GM23338 (cell line): ENCODE data around the gene CELF2. TPM values are rescaled to one million over a fixed set of nuclear protein-coding genes. Genes with fewer than 3 reads are reported as not detected.

ENCODE experiments used
- ATAC-seq: fragments of 200-7000 bp; cut with Tn5 transposase; 3 replicates; pipeline ENCODE4 v1.9.1; 2020
- DNase-seq: peaks from one replicate; pipeline ENCODE4 v3.0.0-alpha.2; 2015; ENCODE audit warnings: low spot score
- H2AFZ ChIP-seq: fragments of 200-600 bp; sonication (generic); 2 replicates; pipeline ENCODE4 v1.8.0; 2016; ENCODE audit warnings: antibody characterized with exemption, mild to moderate bottlenecking, moderate library complexity
- H3F3A ChIP-seq: fragments of 200-600 bp; sonication (generic); replicated peaks from 2 replicates; pipeline ENCODE4 v1.8.0; 2017; ENCODE audit warnings: antibody characterized with exemption, mixed run types, low read depth
- H3K27ac ChIP-seq: fragments of 200-600 bp; sonication (generic); 2 replicates; pipeline ENCODE4 v1.6.1; 2016; ENCODE audit warnings: low read depth
- H3K27me3 ChIP-seq: fragments of 200-600 bp; sonication (generic); 2 replicates; pipeline ENCODE4 v1.8.0; 2016; ENCODE audit warnings: mild to moderate bottlenecking, mixed run types, moderate library complexity; ENCODE audit not compliant: insufficient read depth
- H3K36me3 ChIP-seq: fragments of 200-600 bp; sonication (generic); 2 replicates; pipeline ENCODE4 v1.8.0; 2016; ENCODE audit warnings: mild to moderate bottlenecking; ENCODE audit not compliant: insufficient read depth
- H3K4me1 ChIP-seq: fragments of 200-600 bp; sonication (generic); 2 replicates; pipeline ENCODE4 v1.8.0; 2016; ENCODE audit warnings: mild to moderate bottlenecking, moderate library complexity; ENCODE audit not compliant: insufficient read depth
- H3K4me2 ChIP-seq: fragments of 200-600 bp; sonication (generic); 2 replicates; pipeline ENCODE4 v1.7.1; 2017; ENCODE audit warnings: mixed run types
- H3K4me3 ChIP-seq: fragments of 200-600 bp; sonication (generic); 2 replicates; pipeline ENCODE4 v1.6.1; 2016; ENCODE audit warnings: mixed run types
- H3K79me2 ChIP-seq: fragments of 200-600 bp; sonication (generic); replicated peaks from 2 replicates; pipeline ENCODE4 v1.8.0; 2017; ENCODE audit warnings: mild to moderate bottlenecking; ENCODE audit not compliant: insufficient read depth
- H3K9me2 ChIP-seq: fragments of 200-600 bp; sonication (generic); 2 replicates; pipeline ENCODE4 v1.8.0; 2017; ENCODE audit not compliant: insufficient read depth
- H4K20me1 ChIP-seq: fragments of 200-600 bp; sonication (generic); replicated peaks from 2 replicates; pipeline ENCODE4 v1.8.0; 2017; ENCODE audit warnings: mild to moderate bottlenecking; ENCODE audit not compliant: insufficient read depth
- H3K27ac Mint-ChIP-seq: 2 replicates; pipeline ENCODE4 v1.8.0; 2020; ENCODE audit warnings: inconsistent platforms, mild to moderate bottlenecking, moderate library complexity, mixed read lengths
- H3K27me3 Mint-ChIP-seq: 3 replicates; pipeline ENCODE4 v1.8.0; 2022; ENCODE audit warnings: low read depth, mild to moderate bottlenecking, moderate library complexity, mixed read lengths, inconsistent platforms; ENCODE audit not compliant: insufficient read depth, poor library complexity
- H3K36me3 Mint-ChIP-seq: 3 replicates; pipeline ENCODE4 v1.8.0; 2021; ENCODE audit warnings: low read depth, mild to moderate bottlenecking, inconsistent platforms, moderate library complexity, mixed read lengths
- H3K4me1 Mint-ChIP-seq: 3 replicates; pipeline ENCODE4 v1.8.0; 2020; ENCODE audit warnings: mild to moderate bottlenecking, inconsistent platforms, mixed read lengths
- H3K4me3 Mint-ChIP-seq: 3 replicates; pipeline ENCODE4 v1.8.0; 2021; ENCODE audit warnings: moderate library complexity, mild to moderate bottlenecking, inconsistent platforms, mixed read lengths
- H3K9me3 Mint-ChIP-seq: 3 replicates; pipeline ENCODE4 v1.8.0; 2020; ENCODE audit warnings: moderate library complexity, mild to moderate bottlenecking, inconsistent platforms, mixed read lengths
- CREB1 ChIP-seq: fragments of 250-450 bp; sonication (Bioruptor Pico); IDR thresholded peaks from 2 replicates; pipeline ENCODE4 v1.5.0; 2020; ENCODE audit warnings: low read depth, mild to moderate bottlenecking, moderate library complexity
- EZH2 ChIP-seq: fragments of 200-600 bp; sonication (generic); IDR thresholded peaks from one replicate; pipeline ENCODE4 v1.8.0; 2017; ENCODE audit warnings: antibody characterized with exemption, mild to moderate bottlenecking, low read depth; ENCODE audit not compliant: unreplicated experiment
- EZH2phosphoT487 ChIP-seq: fragments of 200-600 bp; sonication (generic); IDR thresholded peaks from one replicate; pipeline ENCODE4 v1.8.1; 2018; ENCODE audit warnings: antibody characterized with exemption; ENCODE audit not compliant: unreplicated experiment
- JUNB ChIP-seq: IDR thresholded peaks from one replicate; pipeline ENCODE4 v1.6.1; 2016; ENCODE audit warnings: antibody characterized with exemption; ENCODE audit not compliant: unreplicated experiment
- NANOG ChIP-seq: IDR thresholded peaks from 2 replicates; pipeline ENCODE4 v1.6.1; 2016; ENCODE audit warnings: antibody characterized with exemption, borderline replicate concordance
- POLR2AphosphoS5 ChIP-seq: IDR thresholded peaks from 2 replicates; pipeline ENCODE4 v1.6.1; 2016; ENCODE audit warnings: antibody characterized with exemption, low read depth
- STAT1 ChIP-seq: IDR thresholded peaks from one replicate; pipeline ENCODE4 v1.6.1; 2016; ENCODE audit warnings: antibody characterized with exemption; ENCODE audit not compliant: unreplicated experiment
- ZNF114 ChIP-seq: fragments of 250-450 bp; sonication (Bioruptor Pico); IDR thresholded peaks from 2 replicates; pipeline ENCODE4 v1.5.0; 2020; ENCODE audit warnings: mild to moderate bottlenecking, moderate library complexity
- ZNF331 ChIP-seq: fragments of 250-450 bp; sonication (Bioruptor Pico); IDR thresholded peaks from 2 replicates; pipeline ENCODE4 v1.5.0; 2020; ENCODE audit warnings: low read depth, mild to moderate bottlenecking, moderate library complexity
- polyA plus RNA-seq: library from polyadenylated mRNA; unstranded; fragments of >200 nt; fragmentation: Nextera tagmentation; extraction: Ambion mirVana; gene quantifications from 2 replicates; pipeline ENCODE4 v1.2.1, GENCODE V29; 2016
- total RNA-seq: library from RNA; depleted of rRNA; stranded (reverse); fragments of >200 nt; shearing (Covaris generic); gene quantifications from 2 replicates; pipeline ENCODE4 v1.2.3, GENCODE V29; 2014
- TF ChIP-seq, protein P1 (sequence below): IDR thresholded peaks from 2 replicates; pipeline ENCODE4 v1.6.1; 2016; ENCODE audit warnings: antibody characterized with exemption
- TF ChIP-seq, protein P2 (sequence below): IDR thresholded peaks from one replicate; pipeline ENCODE4 v1.6.1; 2018; ENCODE audit warnings: antibody characterized with exemption; ENCODE audit not compliant: unreplicated experiment
- TF ChIP-seq, protein P3 (sequence below), 2 experiments: fragments of 200-600 bp in 1 of 2; sonication (generic) in 1 of 2; conservative IDR thresholded peaks; 2 replicates each; pipeline versions ENCODE4 v1.5.1 to v1.6.1; 2016 to 2017; ENCODE audit warnings: antibody characterized with exemption in 2 of 2, low read depth in 2 of 2, mild to moderate bottlenecking in 2 of 2, moderate library complexity in 1 of 2
- TF ChIP-seq, protein P4 (sequence below): fragments of 250-450 bp; sonication (Bioruptor Pico); IDR thresholded peaks from 2 replicates; pipeline ENCODE4 v1.5.0; 2020; ENCODE audit warnings: mild to moderate bottlenecking, moderate library complexity

CELF2 gene
- total and polyA plus RNA-seq, 2 experiments from 2014 or later = 18.1 to 22.5 TPM

DNA sequence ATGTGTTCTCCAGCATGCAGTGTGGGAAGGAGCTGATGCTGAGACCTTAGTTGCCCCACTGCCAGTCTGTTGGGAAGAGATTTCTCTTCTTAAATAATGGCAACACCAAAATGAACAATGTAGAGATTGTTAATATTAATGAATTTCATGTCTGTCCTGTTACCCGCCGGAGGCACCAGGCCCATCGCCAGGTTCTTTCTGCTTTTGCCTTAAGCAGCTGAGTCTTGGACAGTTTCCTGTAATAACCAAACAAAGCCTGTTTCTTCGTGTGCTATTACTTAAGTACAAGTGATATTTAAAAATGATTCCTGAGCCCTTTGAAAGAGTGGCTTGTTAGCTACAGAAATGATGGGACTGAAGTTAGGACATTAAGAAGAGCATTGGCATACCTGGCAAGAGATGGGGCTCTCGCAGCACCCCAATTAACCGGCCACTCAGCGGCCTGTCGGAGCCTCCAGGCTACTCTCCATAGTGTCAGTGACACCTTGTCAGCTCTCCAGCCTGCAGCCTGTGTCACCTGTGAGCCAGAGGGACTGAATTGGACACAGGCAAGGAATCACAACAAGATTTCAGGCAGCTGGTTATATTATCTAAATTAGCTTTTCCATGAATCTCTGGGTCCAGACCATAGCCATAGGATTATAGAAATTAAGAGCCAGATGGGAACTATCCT is 142.0 kb downstream of the CELF2 start:
- no peak overlapping the region for H2AFZ ChIP-seq
- H3F3A ChIP-seq = no peaks in the 10 kb centered on the region
- no peaks in the 10 kb centered on the region for H3K27me3 ChIP-seq
- no peak for ATAC-seq
- no peak overlapping the region for H3K27ac Mint-ChIP-seq
- H3K9me2 ChIP-seq = peaks cover 3% of the 10 kb centered on the region; the same call in 1 of the 2 replicates
- DNase-seq = no peak
- peaks cover 10% of the 10 kb centered on the region for H3K36me3 Mint-ChIP-seq
- peaks cover 5% of the 10 kb centered on the region for H3K27me3 Mint-ChIP-seq
- TF ChIP-seq, protein P1, sequence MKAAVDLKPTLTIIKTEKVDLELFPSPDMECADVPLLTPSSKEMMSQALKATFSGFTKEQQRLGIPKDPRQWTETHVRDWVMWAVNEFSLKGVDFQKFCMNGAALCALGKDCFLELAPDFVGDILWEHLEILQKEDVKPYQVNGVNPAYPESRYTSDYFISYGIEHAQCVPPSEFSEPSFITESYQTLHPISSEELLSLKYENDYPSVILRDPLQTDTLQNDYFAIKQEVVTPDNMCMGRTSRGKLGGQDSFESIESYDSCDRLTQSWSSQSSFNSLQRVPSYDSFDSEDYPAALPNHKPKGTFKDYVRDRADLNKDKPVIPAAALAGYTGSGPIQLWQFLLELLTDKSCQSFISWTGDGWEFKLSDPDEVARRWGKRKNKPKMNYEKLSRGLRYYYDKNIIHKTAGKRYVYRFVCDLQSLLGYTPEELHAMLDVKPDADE = no peak
- TF ChIP-seq STAT1 = no peak
- TF ChIP-seq, protein P2, sequence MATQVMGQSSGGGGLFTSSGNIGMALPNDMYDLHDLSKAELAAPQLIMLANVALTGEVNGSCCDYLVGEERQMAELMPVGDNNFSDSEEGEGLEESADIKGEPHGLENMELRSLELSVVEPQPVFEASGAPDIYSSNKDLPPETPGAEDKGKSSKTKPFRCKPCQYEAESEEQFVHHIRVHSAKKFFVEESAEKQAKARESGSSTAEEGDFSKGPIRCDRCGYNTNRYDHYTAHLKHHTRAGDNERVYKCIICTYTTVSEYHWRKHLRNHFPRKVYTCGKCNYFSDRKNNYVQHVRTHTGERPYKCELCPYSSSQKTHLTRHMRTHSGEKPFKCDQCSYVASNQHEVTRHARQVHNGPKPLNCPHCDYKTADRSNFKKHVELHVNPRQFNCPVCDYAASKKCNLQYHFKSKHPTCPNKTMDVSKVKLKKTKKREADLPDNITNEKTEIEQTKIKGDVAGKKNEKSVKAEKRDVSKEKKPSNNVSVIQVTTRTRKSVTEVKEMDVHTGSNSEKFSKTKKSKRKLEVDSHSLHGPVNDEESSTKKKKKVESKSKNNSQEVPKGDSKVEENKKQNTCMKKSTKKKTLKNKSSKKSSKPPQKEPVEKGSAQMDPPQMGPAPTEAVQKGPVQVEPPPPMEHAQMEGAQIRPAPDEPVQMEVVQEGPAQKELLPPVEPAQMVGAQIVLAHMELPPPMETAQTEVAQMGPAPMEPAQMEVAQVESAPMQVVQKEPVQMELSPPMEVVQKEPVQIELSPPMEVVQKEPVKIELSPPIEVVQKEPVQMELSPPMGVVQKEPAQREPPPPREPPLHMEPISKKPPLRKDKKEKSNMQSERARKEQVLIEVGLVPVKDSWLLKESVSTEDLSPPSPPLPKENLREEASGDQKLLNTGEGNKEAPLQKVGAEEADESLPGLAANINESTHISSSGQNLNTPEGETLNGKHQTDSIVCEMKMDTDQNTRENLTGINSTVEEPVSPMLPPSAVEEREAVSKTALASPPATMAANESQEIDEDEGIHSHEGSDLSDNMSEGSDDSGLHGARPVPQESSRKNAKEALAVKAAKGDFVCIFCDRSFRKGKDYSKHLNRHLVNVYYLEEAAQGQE = no peak
- TF ChIP-seq, protein P3, sequence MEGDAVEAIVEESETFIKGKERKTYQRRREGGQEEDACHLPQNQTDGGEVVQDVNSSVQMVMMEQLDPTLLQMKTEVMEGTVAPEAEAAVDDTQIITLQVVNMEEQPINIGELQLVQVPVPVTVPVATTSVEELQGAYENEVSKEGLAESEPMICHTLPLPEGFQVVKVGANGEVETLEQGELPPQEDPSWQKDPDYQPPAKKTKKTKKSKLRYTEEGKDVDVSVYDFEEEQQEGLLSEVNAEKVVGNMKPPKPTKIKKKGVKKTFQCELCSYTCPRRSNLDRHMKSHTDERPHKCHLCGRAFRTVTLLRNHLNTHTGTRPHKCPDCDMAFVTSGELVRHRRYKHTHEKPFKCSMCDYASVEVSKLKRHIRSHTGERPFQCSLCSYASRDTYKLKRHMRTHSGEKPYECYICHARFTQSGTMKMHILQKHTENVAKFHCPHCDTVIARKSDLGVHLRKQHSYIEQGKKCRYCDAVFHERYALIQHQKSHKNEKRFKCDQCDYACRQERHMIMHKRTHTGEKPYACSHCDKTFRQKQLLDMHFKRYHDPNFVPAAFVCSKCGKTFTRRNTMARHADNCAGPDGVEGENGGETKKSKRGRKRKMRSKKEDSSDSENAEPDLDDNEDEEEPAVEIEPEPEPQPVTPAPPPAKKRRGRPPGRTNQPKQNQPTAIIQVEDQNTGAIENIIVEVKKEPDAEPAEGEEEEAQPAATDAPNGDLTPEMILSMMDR (conservative IDR thresholded peaks at IDR 0.05; ENCODE audit: low read depth in 2 of 2) = no peak
- no peak for TF ChIP-seq POLR2AphosphoS5
- no peak for TF ChIP-seq CREB1 (CRISPR knock-in tag)
- TF ChIP-seq, protein P4, sequence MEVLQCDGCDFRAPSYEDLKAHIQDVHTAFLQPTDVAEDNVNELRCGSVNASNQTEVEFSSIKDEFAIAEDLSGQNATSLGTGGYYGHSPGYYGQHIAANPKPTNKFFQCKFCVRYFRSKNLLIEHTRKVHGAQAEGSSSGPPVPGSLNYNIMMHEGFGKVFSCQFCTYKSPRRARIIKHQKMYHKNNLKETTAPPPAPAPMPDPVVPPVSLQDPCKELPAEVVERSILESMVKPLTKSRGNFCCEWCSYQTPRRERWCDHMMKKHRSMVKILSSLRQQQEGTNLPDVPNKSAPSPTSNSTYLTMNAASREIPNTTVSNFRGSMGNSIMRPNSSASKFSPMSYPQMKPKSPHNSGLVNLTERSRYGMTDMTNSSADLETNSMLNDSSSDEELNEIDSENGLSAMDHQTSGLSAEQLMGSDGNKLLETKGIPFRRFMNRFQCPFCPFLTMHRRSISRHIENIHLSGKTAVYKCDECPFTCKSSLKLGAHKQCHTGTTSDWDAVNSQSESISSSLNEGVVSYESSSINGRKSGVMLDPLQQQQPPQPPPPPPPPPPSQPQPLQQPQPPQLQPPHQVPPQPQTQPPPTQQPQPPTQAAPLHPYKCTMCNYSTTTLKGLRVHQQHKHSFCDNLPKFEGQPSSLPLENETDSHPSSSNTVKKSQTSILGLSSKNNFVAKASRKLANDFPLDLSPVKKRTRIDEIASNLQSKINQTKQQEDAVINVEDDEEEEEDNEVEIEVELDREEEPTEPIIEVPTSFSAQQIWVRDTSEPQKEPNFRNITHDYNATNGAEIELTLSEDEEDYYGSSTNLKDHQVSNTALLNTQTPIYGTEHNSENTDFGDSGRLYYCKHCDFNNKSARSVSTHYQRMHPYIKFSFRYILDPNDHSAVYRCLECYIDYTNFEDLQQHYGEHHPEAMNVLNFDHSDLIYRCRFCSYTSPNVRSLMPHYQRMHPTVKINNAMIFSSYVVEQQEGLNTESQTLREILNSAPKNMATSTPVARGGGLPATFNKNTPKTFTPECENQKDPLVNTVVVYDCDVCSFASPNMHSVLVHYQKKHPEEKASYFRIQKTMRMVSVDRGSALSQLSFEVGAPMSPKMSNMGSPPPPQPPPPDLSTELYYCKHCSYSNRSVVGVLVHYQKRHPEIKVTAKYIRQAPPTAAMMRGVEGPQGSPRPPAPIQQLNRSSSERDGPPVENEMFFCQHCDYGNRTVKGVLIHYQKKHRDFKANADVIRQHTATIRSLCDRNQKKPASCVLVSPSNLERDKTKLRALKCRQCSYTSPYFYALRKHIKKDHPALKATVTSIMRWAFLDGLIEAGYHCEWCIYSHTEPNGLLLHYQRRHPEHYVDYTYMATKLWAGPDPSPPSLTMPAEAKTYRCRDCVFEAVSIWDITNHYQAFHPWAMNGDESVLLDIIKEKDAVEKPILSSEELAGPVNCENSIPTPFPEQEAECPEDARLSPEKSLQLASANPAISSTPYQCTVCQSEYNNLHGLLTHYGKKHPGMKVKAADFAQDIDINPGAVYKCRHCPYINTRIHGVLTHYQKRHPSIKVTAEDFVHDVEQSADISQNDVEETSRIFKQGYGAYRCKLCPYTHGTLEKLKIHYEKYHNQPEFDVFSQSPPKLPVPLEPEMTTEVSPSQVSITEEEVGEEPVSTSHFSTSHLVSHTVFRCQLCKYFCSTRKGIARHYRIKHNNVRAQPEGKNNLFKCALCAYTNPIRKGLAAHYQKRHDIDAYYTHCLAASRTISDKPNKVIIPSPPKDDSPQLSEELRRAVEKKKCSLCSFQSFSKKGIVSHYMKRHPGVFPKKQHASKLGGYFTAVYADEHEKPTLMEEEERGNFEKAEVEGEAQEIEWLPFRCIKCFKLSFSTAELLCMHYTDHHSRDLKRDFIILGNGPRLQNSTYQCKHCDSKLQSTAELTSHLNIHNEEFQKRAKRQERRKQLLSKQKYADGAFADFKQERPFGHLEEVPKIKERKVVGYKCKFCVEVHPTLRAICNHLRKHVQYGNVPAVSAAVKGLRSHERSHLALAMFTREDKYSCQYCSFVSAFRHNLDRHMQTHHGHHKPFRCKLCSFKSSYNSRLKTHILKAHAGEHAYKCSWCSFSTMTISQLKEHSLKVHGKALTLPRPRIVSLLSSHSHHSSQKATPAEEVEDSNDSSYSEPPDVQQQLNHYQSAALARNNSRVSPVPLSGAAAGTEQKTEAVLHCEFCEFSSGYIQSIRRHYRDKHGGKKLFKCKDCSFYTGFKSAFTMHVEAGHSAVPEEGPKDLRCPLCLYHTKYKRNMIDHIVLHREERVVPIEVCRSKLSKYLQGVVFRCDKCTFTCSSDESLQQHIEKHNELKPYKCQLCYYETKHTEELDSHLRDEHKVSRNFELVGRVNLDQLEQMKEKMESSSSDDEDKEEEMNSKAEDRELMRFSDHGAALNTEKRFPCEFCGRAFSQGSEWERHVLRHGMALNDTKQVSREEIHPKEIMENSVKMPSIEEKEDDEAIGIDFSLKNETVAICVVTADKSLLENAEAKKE (CRISPR knock-in tag) = no peak
- TF ChIP-seq ZNF331 (CRISPR knock-in tag) = no peak
- no peak for TF ChIP-seq ZNF114 (CRISPR knock-in tag)
- no peak for TF ChIP-seq JUNB
- no peak for TF ChIP-seq EZH2
- no peak for TF ChIP-seq NANOG
- no peak for TF ChIP-seq EZH2phosphoT487
- H4K20me1 ChIP-seq = no peaks in the 10 kb centered on the region
- H3K79me2 ChIP-seq = peaks cover 5% of the 10 kb centered on the region; the same call in 1 of the 2 replicates
- no peak overlapping the region for H3K27ac ChIP-seq
- peaks cover 52% of the 10 kb centered on the region for H3K4me1 Mint-ChIP-seq
- peaks cover 13% of the 10 kb centered on the region for H3K9me3 Mint-ChIP-seq
- H3K4me1 ChIP-seq = peaks cover 40% of the 10 kb centered on the region
- no peak overlapping the region for H3K4me3 ChIP-seq
- no peaks in the 10 kb centered on the region for H3K36me3 ChIP-seq
- H3K4me3 Mint-ChIP-seq = no peak overlapping the region
- no peak overlapping the region for H3K4me2 ChIP-seq
